GM21447 (cell line): ENCODE measurements around the gene IL3.

Source experiments
- ATAC-seq: cut with Tn5 transposase; IDR thresholded peaks from one replicate; pipeline ENCODE4 v1.9.1; 2021; ENCODE audit not compliant: unreplicated experiment

IL3 gene

DNA sequence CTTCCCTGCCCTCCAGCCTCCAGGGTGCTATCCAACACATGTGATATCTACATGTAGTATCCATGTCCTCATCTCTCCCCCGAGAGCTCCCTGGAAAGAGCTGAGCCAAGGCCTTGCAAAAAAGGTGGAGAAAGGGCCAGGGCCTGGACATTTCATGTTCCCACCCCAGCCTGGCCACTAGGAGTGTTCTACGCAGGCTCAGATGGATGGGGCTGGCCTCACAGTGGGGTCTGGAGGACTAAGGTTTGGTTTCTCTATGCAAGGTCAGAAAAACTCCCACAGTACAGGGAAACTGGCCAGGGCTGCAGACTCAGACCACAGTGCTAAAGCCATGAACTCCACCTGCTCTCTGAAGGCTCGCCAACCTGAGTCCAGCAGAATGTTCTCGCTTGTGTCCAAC, 11.6 kb downstream of the IL3 start:
- no peak for ATAC-seq

- no peak for ATAC-seq
These were observed 12.1 kb downstream of the IL3 start for GRCh38 chr5:132072528-132072927.

DNA sequence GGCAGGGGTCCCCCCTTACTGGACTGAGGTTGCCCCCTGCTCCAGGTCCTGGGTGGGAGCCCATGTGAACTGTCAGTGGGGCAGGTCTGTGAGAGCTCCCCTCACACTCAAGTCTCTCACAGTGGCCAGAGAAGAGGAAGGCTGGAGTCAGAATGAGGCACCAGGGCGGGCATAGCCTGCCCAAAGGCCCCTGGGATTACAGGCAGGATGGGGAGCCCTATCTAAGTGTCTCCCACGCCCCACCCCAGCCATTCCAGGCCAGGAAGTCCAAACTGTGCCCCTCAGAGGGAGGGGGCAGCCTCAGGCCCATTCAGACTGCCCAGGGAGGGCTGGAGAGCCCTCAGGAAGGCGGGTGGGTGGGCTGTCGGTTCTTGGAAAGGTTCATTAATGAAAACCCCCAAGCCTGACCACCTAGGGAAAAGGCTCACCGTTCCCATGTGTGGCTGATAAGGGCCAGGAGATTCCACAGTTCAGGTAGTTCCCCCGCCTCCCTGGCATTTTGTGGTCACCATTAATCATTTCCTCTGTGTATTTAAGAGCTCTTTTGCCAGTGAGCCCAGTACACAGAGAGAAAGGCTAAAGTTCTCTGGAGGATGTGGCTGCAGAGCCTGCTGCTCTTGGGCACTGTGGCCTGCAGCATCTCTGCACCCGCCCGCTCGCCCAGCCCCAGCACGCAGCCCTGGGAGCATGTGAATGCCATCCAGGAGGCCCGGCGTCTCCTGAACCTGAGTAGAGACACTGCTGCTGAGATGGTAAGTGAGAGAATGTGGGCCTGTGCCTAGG, 13.0 kb downstream of the IL3 start, which contains the start of gene CSF2:
Gene CSF2, plus strand, starts transcription at position 559 of the 783 bp plus-strand sequence. Its CDS starts 35 bp downstream, at position 594.
- ATAC-seq: no peak

DNA sequence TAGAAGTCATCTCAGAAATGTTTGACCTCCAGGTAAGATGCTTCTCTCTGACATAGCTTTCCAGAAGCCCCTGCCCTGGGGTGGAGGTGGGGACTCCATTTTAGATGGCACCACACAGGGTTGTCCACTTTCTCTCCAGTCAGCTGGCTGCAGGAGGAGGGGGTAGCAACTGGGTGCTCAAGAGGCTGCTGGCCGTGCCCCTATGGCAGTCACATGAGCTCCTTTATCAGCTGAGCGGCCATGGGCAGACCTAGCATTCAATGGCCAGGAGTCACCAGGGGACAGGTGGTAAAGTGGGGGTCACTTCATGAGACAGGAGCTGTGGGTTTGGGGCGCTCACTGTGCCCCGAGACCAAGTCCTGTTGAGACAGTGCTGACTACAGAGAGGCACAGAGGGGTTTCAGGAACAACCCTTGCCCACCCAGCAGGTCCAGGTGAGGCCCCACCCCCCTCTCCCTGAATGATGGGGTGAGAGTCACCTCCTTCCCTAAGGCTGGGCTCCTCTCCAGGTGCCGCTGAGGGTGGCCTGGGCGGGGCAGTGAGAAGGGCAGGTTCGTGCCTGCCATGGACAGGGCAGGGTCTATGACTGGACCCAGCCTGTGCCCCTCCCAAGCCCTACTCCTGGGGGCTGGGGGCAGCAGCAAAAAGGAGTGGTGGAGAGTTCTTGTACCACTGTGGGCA, 13.8 kb downstream of the IL3 start:
- no peak for ATAC-seq

GRCh38 chr5:132074772-132075718, 14.6 kb downstream of the IL3 start:
- no peak for ATAC-seq

DNA sequence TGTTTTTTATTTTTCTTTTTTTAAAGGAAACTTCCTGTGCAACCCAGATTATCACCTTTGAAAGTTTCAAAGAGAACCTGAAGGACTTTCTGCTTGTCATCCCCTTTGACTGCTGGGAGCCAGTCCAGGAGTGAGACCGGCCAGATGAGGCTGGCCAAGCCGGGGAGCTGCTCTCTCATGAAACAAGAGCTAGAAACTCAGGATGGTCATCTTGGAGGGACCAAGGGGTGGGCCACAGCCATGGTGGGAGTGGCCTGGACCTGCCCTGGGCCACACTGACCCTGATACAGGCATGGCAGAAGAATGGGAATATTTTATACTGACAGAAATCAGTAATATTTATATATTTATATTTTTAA, 15.2 kb downstream of the IL3 start:
- ATAC-seq: no peak

DNA sequence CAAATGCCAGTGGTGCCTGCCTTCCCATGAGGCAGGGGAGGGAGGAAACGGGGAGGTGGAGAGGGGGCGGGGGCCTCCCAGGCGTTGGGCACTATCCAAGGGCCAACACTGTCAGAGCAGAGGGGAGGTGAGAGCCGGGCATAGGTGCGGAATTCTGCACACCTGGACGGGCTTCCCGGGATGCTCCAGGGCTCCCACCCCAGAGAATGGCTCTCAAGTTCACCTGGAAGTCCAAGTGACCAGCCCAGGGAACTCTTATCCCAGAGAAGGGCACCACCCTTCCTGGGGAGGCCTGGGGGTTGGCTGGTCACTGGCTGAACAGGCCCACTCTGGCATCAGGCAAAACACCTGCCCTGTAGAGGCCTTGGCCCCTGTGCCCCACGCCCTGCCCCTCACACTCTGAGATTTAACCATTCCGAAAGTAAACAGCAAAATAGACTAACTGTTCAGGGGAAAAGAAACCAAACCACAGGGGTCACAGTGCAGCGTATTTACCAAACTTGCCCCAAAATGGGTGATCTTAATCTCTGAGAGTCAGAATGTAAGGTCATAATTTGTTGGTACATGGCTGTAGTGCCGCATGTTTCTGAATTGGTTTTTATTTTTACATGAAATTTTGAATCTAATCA, 15.9 kb downstream of the IL3 start:
- ATAC-seq: no peak

- ATAC-seq: no peak
These were observed 16.5 kb downstream of the IL3 start for GRCh38 chr5:132076983-132077382.

- ATAC-seq: no peak
These were observed 18.6 kb downstream of the IL3 start for GRCh38 chr5:132079081-132079480.

DNA sequence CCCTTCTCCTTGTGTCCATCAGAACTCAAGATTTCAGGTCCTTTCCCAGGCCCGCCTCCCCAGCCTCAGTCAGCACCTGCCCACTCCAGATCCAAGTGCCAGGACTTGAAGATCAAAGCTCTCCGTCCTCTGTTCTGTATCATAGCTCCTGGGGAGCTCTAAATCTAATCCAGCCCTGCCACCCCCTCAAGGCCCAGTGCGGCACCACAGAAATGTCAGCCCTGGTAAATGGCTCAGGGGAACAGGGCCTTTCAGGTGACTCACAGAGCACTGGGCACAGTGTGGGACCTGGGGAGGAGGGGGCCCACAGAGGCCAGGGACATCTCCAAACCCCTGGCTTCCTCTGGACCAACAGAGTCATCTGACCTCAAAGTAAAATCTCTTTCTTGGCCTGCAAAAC, 19.2 kb downstream of the IL3 start:
- no peak for ATAC-seq

- no peak for ATAC-seq
These were observed 20.1 kb downstream of the IL3 start for GRCh38 chr5:132080595-132080994.

DNA sequence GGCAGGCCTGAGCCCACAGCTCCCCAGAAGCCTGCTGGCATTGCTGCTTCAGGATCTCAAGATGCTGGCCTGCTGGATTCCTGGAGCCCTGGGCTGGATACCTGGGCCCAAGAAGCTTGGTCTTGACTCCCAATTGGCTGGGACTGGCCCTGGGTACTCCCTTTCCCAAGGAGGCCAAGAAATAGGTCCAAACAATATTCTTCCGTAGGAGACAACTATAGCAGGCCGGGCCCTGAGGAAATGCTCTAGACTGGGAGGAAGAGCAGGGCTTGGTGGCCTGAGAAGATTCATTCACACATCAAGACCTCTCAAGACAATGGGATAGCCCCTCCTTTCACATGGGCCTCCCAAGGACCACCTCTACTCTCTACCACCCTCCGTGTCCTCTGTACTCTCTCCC, 21.0 kb downstream of the IL3 start:
- ATAC-seq: no peak

DNA sequence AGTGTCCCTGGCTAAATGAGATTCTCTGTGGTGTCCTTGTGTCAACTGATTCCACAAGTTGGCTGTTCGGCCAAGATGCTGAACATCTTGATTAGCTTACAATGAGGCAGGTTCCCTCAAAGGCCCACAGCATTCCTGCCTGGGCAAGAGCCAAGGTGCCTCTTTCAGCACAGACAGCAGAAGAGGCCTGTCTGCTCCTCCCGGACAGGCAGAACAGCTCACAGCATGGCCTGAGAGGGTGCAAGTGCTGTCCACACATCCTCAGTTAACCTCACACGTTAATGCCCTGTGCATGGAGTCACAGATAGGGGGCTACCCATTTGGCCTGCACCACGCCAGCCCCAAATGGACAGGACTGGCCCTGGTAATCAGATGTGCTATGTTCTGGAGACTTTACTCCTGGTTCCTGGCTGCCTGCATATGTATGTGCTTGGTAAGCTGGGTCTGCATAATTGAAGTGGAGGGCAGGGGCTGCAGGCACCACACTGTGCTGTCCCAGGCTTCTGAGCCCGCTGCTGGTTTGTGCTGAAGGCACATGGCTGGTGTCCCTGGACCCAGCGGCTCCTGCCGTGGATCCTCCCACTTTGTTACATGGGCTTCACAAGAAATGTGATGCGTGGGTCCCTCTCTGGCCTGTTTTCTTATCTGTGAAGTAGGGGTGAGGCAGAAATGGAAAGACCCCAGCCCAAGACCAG, 22.0 kb downstream of the IL3 start:
- ATAC-seq: no peak

- ATAC-seq: no peak
These were observed 22.7 kb downstream of the IL3 start for GRCh38 chr5:132083071-132083678.

DNA sequence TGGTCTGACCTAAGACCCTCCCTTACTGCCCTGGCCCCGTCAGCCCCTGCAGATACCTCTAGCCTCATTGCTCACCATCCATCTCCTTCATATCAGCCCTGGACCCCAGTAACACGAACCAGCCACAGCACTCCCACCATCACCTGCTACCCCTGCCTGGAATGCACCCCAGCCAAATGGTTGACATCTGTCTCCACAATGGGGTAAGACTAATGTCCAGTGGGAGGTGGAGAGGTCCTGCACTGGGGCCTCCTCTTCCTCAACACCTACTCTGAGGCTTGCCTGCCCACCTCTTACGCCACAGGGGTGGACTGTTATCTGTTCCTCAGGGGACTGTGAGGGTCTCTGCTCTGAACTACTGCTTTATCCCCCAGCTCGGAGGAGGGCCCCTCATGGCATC, 25.2 kb downstream of the IL3 start:
- no peak for ATAC-seq

GRCh38 chr5:132086277-132086794, 25.9 kb downstream of the IL3 start:
- ATAC-seq: no peak

DNA sequence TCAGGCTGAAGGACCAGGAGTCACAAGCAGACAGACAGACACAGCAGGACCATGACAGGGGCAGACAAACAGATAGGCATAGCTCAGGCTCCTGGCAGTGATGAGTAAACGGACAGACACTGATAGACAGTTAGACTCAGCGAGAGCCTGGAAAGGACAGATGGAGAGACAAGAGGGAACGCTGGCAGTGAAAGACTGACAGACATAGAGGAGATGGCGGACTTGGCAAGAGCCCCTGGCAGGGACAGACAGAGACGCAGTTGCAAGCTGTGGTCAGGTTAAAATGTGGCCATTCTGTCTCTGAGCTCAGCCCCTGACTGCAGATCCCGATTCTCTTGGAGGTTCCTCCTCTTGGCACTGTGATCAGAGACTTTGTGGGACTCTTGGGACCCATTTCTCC, 26.7 kb downstream of the IL3 start:
- no peak for ATAC-seq

- ATAC-seq: no peak
These were observed 27.2 kb downstream of the IL3 start for GRCh38 chr5:132087661-132088060.

DNA sequence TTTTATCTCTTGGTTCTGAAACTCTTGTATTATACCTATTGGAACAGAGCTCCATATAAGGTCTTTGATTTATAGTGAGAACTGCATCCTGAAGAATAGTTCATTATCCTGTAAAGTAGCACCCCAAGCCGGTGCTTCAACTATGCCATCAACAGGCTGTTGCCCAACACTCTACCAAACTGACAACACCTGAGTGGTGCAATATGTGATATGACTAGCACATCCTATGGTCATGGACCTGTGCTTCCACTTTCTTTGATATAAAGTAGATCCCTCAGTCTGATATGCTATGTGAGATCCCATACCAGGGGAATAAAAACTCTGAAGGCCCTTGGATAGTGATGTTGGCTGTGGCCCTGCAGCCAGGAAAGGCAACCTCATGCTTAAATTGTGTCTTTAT, 28.9 kb downstream of the IL3 start:
- ATAC-seq: no peak

DNA sequence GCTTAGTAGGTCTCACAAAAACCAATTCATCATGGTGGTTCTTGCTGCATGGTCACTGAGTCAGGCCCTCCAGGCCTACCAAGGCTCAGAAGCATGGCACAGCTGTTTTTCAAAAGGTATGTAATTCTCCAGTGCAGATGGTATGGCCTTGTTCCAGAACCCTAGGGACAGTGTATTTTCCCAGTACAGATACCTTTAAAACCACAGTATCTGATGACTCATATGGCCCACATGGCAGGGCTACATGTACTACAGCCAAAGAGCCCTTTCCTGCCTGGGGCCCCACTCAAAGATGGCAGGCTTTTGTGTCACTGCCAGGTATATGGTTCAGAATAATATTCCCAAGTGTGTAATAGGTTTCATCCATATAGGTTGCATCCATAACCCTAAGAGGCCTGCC, 29.7 kb downstream of the IL3 start:
- no peak for ATAC-seq
